HUES6 (cell line): ENCODE data around the gene CSTA.
"Not testable (repeated sequence)": the region's sequence is repeated elsewhere in the genome, so short reads cannot be mapped to it uniquely, and the experiment has no call there.

Experiments
- H3K27ac ChIP-seq: 2 replicates; pipeline ENCODE4 v1.7.0; 2013; ENCODE audit warnings: low read depth, mild to moderate bottlenecking, low read length, inconsistent platforms
- H3K27me3 ChIP-seq: 2 replicates; pipeline ENCODE4 v1.6.1; 2013; ENCODE audit warnings: low read length; ENCODE audit not compliant: control insufficient read depth, insufficient read depth
- H3K36me3 ChIP-seq: 2 replicates; pipeline ENCODE4 v1.6.1; 2013; ENCODE audit warnings: low read length; ENCODE audit not compliant: control insufficient read depth, insufficient read depth
- H3K4me1 ChIP-seq: 2 replicates; pipeline ENCODE4 v1.6.1; 2013; ENCODE audit warnings: low read length; ENCODE audit not compliant: control insufficient read depth, insufficient read depth
- H3K4me3 ChIP-seq: 2 replicates; pipeline ENCODE4 v1.5.1; 2013; ENCODE audit warnings: low read depth, low read length
- H3K9ac ChIP-seq: one replicate; pipeline ENCODE4 v1.6.1; 2013; ENCODE audit warnings: mild to moderate bottlenecking, low read length
- H3K9me3 ChIP-seq: 2 replicates; pipeline ENCODE4 v1.6.1; 2013; ENCODE audit warnings: low read depth, low read length; ENCODE audit not compliant: control insufficient read depth, insufficient read depth

CSTA gene

DNA sequence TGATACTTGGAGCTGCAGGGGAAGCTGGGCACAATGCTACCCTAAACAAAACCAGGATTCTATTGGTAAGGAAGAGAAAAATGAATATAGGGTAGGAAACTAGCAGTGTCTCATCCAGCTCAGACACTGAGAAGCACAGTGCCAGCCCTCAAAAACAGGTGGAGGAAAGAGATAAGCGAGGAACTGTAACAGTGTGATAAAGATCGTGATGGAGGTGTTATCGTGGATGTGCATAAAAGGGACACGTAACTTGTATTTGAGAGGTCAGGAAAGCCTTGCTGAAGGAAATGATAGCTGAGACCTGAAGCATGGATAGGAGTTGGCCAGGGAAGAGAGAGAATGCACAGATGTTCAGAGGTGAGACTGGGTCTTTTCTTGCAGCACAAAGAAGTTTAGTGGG is 30.6 kb downstream of the CSTA start:
- Histone ChIP-seq H3K4me1 (no peaks in the 10 kb centered on the region), H3K36me3 (peaks cover 9% of the 10 kb centered on the region; the same call in 1 of the 2 replicates), H3K9ac (no peak overlapping the region), H3K27ac (no peak overlapping the region), H3K27me3 (no peaks in the 10 kb centered on the region), H3K4me3 (no peak overlapping the region), H3K9me3 (no peaks in the 10 kb centered on the region)

GRCh38 chr3:122356402-122356801 is 31.4 kb downstream of the CSTA start:
- H3K9ac ChIP-seq, result no peak overlapping the region
- H3K4me3 ChIP-seq, result no peak overlapping the region
- H3K27me3 ChIP-seq, result no peaks in the 10 kb centered on the region
- peaks cover 15% of the 10 kb centered on the region; the same call in 1 of the 2 replicates for H3K36me3 ChIP-seq
- no peak overlapping the region for H3K27ac ChIP-seq
- H3K9me3 ChIP-seq, result no peaks in the 10 kb centered on the region
- no peaks in the 10 kb centered on the region for H3K4me1 ChIP-seq

DNA sequence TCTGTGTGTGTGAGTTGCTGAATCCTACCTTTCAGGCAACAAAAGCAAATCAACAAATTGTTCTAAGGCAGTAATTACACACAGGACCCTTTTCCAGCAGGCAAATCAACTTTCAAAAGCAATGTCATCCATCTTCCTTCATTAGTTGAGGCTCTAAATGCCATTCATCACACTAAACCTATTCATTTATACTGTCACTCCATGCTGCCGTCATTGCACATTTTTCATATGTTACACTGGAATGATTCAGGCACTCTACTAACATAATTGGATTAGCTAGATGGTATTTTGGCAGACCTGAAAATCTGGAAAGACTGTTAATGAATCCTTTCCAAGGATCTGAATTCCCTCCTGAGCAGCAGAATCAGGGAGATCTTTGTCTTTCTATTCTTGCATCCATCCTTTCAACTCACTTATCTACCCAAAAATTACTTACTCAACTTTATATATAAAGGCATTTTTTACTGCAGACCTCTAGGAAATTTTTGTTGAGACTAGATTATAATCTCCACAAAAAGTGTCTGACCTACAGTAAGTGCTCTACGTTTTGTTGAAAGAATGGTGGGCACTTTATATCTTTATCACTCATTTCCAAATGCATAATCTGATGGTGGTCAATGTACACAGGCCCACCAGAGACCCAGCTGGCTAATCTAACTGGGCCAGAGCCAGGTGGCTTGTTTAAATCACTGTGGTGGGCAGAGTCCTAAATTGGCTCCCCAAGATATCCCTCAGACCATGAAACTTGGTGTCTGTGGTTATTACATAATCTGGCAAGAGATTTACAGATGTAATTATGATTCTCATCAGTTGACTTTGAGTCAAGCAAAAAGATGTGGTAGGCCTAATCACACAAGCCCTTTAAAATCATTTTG is 33.0 kb downstream of the CSTA start:
- H3K9me3 ChIP-seq, result no peaks in the 10 kb centered on the region
- peaks cover 28% of the 10 kb centered on the region for H3K36me3 ChIP-seq
- no peak overlapping the region for H3K4me3 ChIP-seq
- H3K9ac ChIP-seq, result no peak overlapping the region
- no peaks in the 10 kb centered on the region for H3K27me3 ChIP-seq
- H3K4me1 ChIP-seq, result peaks cover 2% of the 10 kb centered on the region; the same call in 1 of the 2 replicates
- H3K27ac ChIP-seq, result no peak overlapping the region

- no peaks in the 10 kb centered on the region for H3K27me3 ChIP-seq
- H3K9me3 ChIP-seq, result no peaks in the 10 kb centered on the region
- H3K36me3 ChIP-seq, result peaks cover 28% of the 10 kb centered on the region
- H3K9ac ChIP-seq, result no peak overlapping the region
- peaks cover 6% of the 10 kb centered on the region; the same call in 1 of the 2 replicates for H3K4me1 ChIP-seq
- no peak overlapping the region for H3K27ac ChIP-seq
- no peak overlapping the region for H3K4me3 ChIP-seq
These were observed 33.6 kb downstream of the CSTA start for GRCh38 chr3:122358703-122359032.

- no peaks in the 10 kb centered on the region for H3K27me3 ChIP-seq
- H3K9ac ChIP-seq, result no peak overlapping the region
- H3K36me3 ChIP-seq, result peaks cover 53% of the 10 kb centered on the region
- no peak overlapping the region for H3K27ac ChIP-seq
- H3K4me3 ChIP-seq, result no peak overlapping the region
- no peaks in the 10 kb centered on the region for H3K9me3 ChIP-seq
- H3K4me1 ChIP-seq, result peaks cover 6% of the 10 kb centered on the region; the same call in 1 of the 2 replicates
These were observed 37.0 kb downstream of the CSTA start for GRCh38 chr3:122362026-122362425.

DNA sequence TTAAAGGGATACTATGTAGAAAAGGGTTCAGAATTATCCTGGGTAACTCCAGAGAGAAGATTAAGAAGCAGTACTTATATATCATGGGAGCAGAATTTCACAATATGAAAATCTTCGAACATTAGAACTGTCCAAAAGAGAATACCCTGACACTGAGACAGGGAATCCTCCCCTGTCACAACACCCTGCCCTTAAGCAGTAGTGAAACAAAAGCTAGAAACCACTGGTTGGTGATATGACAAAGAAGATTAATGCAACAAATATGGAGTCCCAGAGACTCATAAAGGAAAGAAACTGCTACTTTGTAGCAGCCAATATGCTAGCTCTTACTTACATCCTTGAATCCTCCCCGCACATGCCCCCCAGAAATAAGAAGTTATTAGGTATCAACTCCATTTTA is 39.4 kb downstream of the CSTA start:
- H3K36me3 ChIP-seq, result peaks cover 67% of the 10 kb centered on the region
- H3K27ac ChIP-seq, result no peak overlapping the region

DNA sequence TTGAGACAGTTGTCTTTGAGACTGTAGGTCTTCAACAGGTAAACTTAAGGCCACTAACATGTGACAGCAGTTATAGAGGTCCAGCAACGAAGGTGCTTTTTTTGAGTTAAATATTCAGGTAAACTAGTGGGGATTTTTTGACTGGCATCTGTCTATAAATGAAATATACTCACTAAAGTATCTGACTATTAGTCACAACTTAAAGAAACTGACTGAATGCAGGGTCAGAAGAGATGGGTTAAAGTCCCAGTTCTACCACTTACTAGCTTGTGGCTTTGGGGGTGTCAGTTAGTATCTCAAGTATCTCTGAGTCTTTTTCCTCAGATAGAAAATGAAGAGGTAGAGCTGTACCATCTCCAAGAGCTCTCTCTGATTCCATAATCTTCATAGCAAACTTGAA is 40.0 kb downstream of the CSTA start:
- no peak overlapping the region for H3K4me3 ChIP-seq
- no peak overlapping the region for H3K9ac ChIP-seq
- H3K4me1 ChIP-seq, result peaks cover 6% of the 10 kb centered on the region; the same call in 1 of the 2 replicates
- no peak overlapping the region for H3K27ac ChIP-seq
- peaks cover 72% of the 10 kb centered on the region for H3K36me3 ChIP-seq
- no peaks in the 10 kb centered on the region for H3K27me3 ChIP-seq
- no peaks in the 10 kb centered on the region for H3K9me3 ChIP-seq

More for the DNA sequence above, 39.4 kb downstream of the CSTA start:
- Histone ChIP-seq H3K4me1 (peaks cover 6% of the 10 kb centered on the region; the same call in 1 of the 2 replicates), H3K9me3 (no peaks in the 10 kb centered on the region), H3K27me3 (no peaks in the 10 kb centered on the region), H3K9ac (no peak overlapping the region), H3K4me3 (no peak overlapping the region)

GRCh38 chr3:122365582-122366378 is 40.7 kb downstream of the CSTA start:
- not testable (repeated sequence) for H3K27me3 ChIP-seq, H3K27ac ChIP-seq, H3K4me3 ChIP-seq, H3K9me3 ChIP-seq, H3K9ac ChIP-seq, H3K4me1 ChIP-seq
- peaks cover 79% of the 10 kb centered on the region for H3K36me3 ChIP-seq

- H3K9ac ChIP-seq, result no peak overlapping the region
- H3K4me1 ChIP-seq, result peaks cover 6% of the 10 kb centered on the region; the same call in 1 of the 2 replicates
- H3K4me3 ChIP-seq, result no peak overlapping the region
- no peaks in the 10 kb centered on the region for H3K27me3 ChIP-seq
- no peaks in the 10 kb centered on the region for H3K9me3 ChIP-seq
- H3K36me3 ChIP-seq, result peaks cover 79% of the 10 kb centered on the region
- no peak overlapping the region for H3K27ac ChIP-seq
These were observed 41.3 kb downstream of the CSTA start for GRCh38 chr3:122366379-122366749.

- Histone ChIP-seq H3K27me3 (no peaks in the 10 kb centered on the region), H3K4me3 (no peak overlapping the region), H3K36me3 (peaks cover 24% of the 10 kb centered on the region), H3K27ac (no peak overlapping the region), H3K4me1 (no peaks in the 10 kb centered on the region), H3K9me3 (no peaks in the 10 kb centered on the region), H3K9ac (no peak overlapping the region)
These were observed 49.0 kb downstream of the CSTA start for GRCh38 chr3:122374034-122374433.

DNA sequence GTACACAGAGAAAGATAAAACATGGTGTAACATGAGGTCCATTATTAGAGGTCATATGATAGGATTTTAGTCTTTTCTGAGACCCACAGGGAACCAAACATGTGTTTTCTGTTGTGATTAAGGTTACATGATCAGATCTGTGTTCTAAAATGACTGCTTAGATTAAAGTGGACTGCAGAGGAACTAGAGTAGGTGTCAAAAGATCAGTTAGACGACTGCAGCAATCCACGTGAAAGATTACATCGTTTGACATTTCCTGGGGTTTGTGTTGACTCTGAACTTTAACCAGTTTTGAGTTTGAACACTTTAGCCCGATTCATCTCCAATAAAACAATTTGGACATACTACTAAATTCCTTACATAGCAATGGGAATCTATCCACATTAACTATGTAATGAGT is 52.9 kb downstream of the CSTA start:
- Histone ChIP-seq H3K9me3 (no peaks in the 10 kb centered on the region), H3K36me3 (no peaks in the 10 kb centered on the region; the same call in 1 of the 2 replicates), H3K9ac (no peak overlapping the region), H3K27ac (no peak overlapping the region), H3K27me3 (no peaks in the 10 kb centered on the region), H3K4me3 (no peak overlapping the region), H3K4me1 (no peaks in the 10 kb centered on the region)
